Endothelial cell of umbilical vein (primary cell): ENCODE measurements around the gene LRRC41. TPM values are rescaled to one million over a fixed set of nuclear protein-coding genes. Genes with fewer than 3 reads are reported as not detected.
"Not testable (repeated sequence)": the region's sequence is repeated elsewhere in the genome, so short reads cannot be mapped to it uniquely, and the experiment has no call there.

Source experiments
- BruUV-seq: library from RNA; stranded (reverse); fragments of 400-500 nt; replicated peaks from 2 replicates; lab custom pipeline; 2021; lab: Mats Ljungman, UMichigan
- CTCF ChIA-PET: fragments of 300-600, 350-600 bp; sonication (Branson Sonifier 250); formaldehyde crosslinking; loops from one replicate; lab custom pipeline; 2021; ENCODE audit warnings: antibody characterized with exemption, inconsistent platforms; lab: Charles Lee
- POLR2A ChIA-PET: fragments of 300-600, 350-600 bp; sonication (Branson Sonifier 250); formaldehyde crosslinking; loops from one replicate; lab custom pipeline; 2021; ENCODE audit warnings: antibody characterized with exemption, inconsistent platforms; lab: Charles Lee
- DNase-seq: peaks from one replicate; pipeline ENCODE4 v3.0.0-alpha.2; 2011; ENCODE audit warnings: low read depth, low spot score
- FAIRE-seq: peaks from 2 replicates; lab custom pipeline; 2011; peaks lifted over from hg19 to GRCh38; lab: Jason Lieb, UNC
- H2AFZ ChIP-seq: 2 replicates; pipeline ENCODE4 v1.6.0; 2012; ENCODE audit warnings: low read depth, low read length, control low read depth, inconsistent platforms
- H3K27ac ChIP-seq: 2 replicates; pipeline ENCODE4 v1.5.1; 2011; ENCODE audit warnings: low read depth, mild to moderate bottlenecking, control low read depth, low read length, moderate library complexity; ENCODE audit not compliant: insufficient read depth
- H3K27me3 ChIP-seq, 2 experiments: 2 replicates each; pipeline versions ENCODE4 v1.6.0 to v1.6.1; 2011; ENCODE audit warnings: low read length in 2 of 2, mixed read lengths in 1 of 2; ENCODE audit not compliant: control insufficient read depth in 2 of 2, insufficient read depth in 2 of 2
- H3K36me3 ChIP-seq, 2 experiments: 2 replicates in 1 of 2; 3 replicates in 1 of 2; pipeline ENCODE4 v1.5.1; 2011; ENCODE audit warnings: low read length in 2 of 2, mild to moderate bottlenecking in 1 of 2, moderate library complexity in 1 of 2; ENCODE audit not compliant: control insufficient read depth in 2 of 2, insufficient read depth in 2 of 2; ENCODE audit errors: extremely low read depth in 1 of 2
- H3K4me1 ChIP-seq: 3 replicates; pipeline ENCODE4 v1.5.1; 2011; ENCODE audit warnings: mild to moderate bottlenecking, low read length; ENCODE audit not compliant: control insufficient read depth, insufficient read depth; ENCODE audit errors: extremely low read depth
- H3K4me2 ChIP-seq: 2 replicates; pipeline ENCODE4 v1.6.1; 2011; ENCODE audit warnings: low read length, control low read depth, mixed read lengths; ENCODE audit not compliant: insufficient read depth
- H3K4me3 ChIP-seq, 3 experiments: fragments of 200-600 bp in 1 of 3; sonication (generic), shearing (Covaris generic) in 1 of 3; replicated peaks in 1 of 3; 2 replicates each; pipeline ENCODE4 v1.5.1; 2011 to 2016; ENCODE audit warnings: control low read depth in 3 of 3, low read length in 3 of 3, mild to moderate bottlenecking in 2 of 3, inconsistent platforms in 1 of 3, low read depth in 1 of 3, moderate library complexity in 1 of 3; ENCODE audit not compliant: insufficient read depth in 1 of 3
- H3K79me2 ChIP-seq: 2 replicates; pipeline ENCODE4 v1.6.0; 2012; ENCODE audit warnings: low read length, inconsistent platforms; ENCODE audit not compliant: control insufficient read depth, insufficient read depth
- H3K9ac ChIP-seq: replicated peaks from 2 replicates; pipeline ENCODE3; 2011; ENCODE audit warnings: low read length, control low read depth; ENCODE audit not compliant: insufficient read depth; ENCODE audit errors: extremely low read depth
- H3K9me1 ChIP-seq: replicated peaks from 3 replicates; pipeline ENCODE4 v1.6.0; 2011; ENCODE audit warnings: mild to moderate bottlenecking, low read length; ENCODE audit not compliant: control insufficient read depth, insufficient read depth; ENCODE audit errors: extremely low read depth
- H3K9me3 ChIP-seq: replicated peaks from 2 replicates; pipeline ENCODE4 v1.5.1; 2012; ENCODE audit warnings: low read length, inconsistent platforms; ENCODE audit not compliant: control insufficient read depth, insufficient read depth
- H4K20me1 ChIP-seq: replicated peaks from 2 replicates; pipeline ENCODE3; 2011; ENCODE audit warnings: mild to moderate bottlenecking, low read length; ENCODE audit not compliant: control insufficient read depth, insufficient read depth; ENCODE audit errors: extremely low read depth
- FOS ChIP-seq: IDR thresholded peaks from 2 replicates; pipeline ENCODE4 v1.6.1; 2011; ENCODE audit warnings: mild to moderate bottlenecking, low read length, moderate library complexity, borderline replicate concordance; ENCODE audit not compliant: insufficient read depth
- GATA2 ChIP-seq: IDR thresholded peaks from 2 replicates; pipeline ENCODE4 v1.7.0; 2011; ENCODE audit warnings: low read depth, mild to moderate bottlenecking, moderate library complexity, mixed read lengths, low read length; ENCODE audit not compliant: insufficient read length, insufficient read depth
- POLR2A ChIP-seq: IDR thresholded peaks from 2 replicates; pipeline ENCODE4 v1.6.1; 2012; ENCODE audit warnings: low read depth, mild to moderate bottlenecking, control low read depth, low read length
- dilution Hi-C: fragments of 300-500 bp; cut with MboI; formaldehyde crosslinking; loops from one replicate; pipeline ENCODE4 v1.15.0; 2019; ENCODE audit warnings: low sequenced_read_pairs; ENCODE audit not compliant: extremely low pct_ligation_motif_present
- intact Hi-C: fragments of 100-400 bp; cut with micrococcal nuclease; formaldehyde crosslinking; loops from one replicate; pipeline ENCODE4 v1.10.0; 2022
- polyA plus RNA-seq, 4 experiments: library from polyadenylated mRNA; depleted of rRNA in 3 of 4; stranded (reverse) in 3 of 4; unstranded in 1 of 4; fragments of >200 nt; gene quantifications; 2 replicates each; pipeline versions ENCODE4 v1.2.1 to v1.2.3, GENCODE V29; 2011 to 2012; ENCODE audit warnings: missing spikeins in 1 of 4
- total RNA-seq: library from RNA; stranded (reverse); gene quantifications from 2 replicates; pipeline ENCODE4 v1.2.3, GENCODE V29; 2021

Gene LRRC41
- total and polyA plus RNA-seq, 2 donors (not counting 3 experiments of a cell fraction or from before 2014, with no cell fraction given) = 69.2 to 91.1 TPM

DNA sequence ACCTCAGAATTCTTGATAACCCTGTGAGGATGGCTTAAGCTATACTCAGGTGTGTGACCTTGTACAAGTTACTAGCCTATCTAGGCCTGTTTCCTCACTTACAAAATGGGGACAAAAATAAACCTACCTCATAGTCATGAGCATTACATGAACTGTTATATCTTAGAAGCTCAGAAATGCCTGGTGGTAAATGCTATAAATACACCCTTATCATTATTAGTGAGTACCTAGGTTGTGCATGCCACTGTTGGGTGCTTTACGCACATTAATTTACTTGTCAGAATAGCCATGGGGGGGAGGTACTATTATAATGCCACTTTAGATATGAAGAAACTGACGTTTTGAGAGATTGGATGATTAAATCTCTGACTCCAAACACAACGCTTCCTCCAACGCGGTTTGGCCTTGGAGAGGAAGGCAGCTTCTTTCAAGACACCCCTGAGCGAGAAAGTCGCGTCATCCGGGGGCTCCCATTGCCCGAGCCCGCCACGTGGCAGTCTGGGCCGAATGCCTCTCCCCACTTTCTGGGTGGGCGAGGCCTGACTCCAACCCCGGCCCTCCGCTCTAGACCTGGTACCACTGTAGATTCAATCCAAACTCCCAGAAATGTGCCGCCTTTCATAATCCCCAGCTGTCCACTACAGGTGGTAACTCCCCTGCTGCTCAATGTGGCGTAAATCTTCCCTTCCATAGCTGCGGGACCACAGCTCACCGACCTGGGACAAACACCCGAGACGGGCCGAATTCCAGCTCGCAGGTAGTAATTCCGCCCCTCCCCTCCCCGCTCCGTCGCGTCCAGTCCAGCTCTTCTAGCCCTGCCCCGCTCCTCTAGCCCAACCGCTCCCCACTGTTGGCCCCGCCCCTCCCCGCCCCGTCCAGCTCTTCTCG, 56.6 kb downstream of the LRRC41 start:
- Histone ChIP-seq H3K27ac (peak overlapping the region; percentile 48), H3K9ac (peak overlapping the region; percentile 89), H2AFZ (peak overlapping the region; percentile 96), H3K4me1 (peaks cover 20% of the 10 kb centered on the region), H3K9me3 (no peaks in the 10 kb centered on the region), H3K79me2 (peaks cover 14% of the 10 kb centered on the region), H3K9me1 (no peaks in the 10 kb centered on the region), H3K4me3 (peak overlapping the region; percentile 58 to 75 (median 62)), H3K27me3 (no peaks in the 10 kb centered on the region), H4K20me1 (no peaks in the 10 kb centered on the region), H3K4me2 (peak overlapping the region; percentile 85), H3K36me3 (no peaks in the 10 kb centered on the region)
- no peak for TF ChIP-seq FOS
- no peak for TF ChIP-seq POLR2A
- TF ChIP-seq GATA2 = no peak
- BruUV-seq = TSS peak; percentile 92
- DNase-seq (no peak), FAIRE-seq (peak; percentile 71)
- intact Hi-C loops = loop anchor here (1.0 to 2.0 kb wide), 4 partner anchors 56 to 560 kb away; partner anchors contain the start of genes GPBP1L1, LRRC41 and UQCRH
- dilution Hi-C loops = no loop called here
- POLR2A ChIA-PET = interaction anchor here (0.6 to 1.0 kb wide), 4 partner anchors 16 to 115 kb away, joined by 3 to 9 read pairs (median 4); partner anchors contain the start of gene PIK3R3
- CTCF ChIA-PET = interaction anchor here (0.9 to 2.7 kb wide), 10 partner anchors 12 to 213 kb away, joined by 3 to 25 read pairs (median 4); partner anchors contain the start of genes LRRC41 and UQCRH

GRCh38 chr1:46246136-46246535, 57.3 kb downstream of the LRRC41 start:
- H4K20me1 ChIP-seq, BruUV-seq, dilution Hi-C loops, H3K4me2 ChIP-seq, H3K36me3 ChIP-seq, DNase-seq, POLR2A ChIA-PET, H3K4me3 ChIP-seq, H3K9ac ChIP-seq, H3K9me3 ChIP-seq, FAIRE-seq, H3K9me1 ChIP-seq, H3K27me3 ChIP-seq, H3K27ac ChIP-seq: not testable (repeated sequence)
- Histone ChIP-seq H3K79me2 (peaks cover 14% of the 10 kb centered on the region), H3K4me1 (peaks cover 20% of the 10 kb centered on the region), H2AFZ (peak overlapping the region; percentile 96)
- intact Hi-C loops = loop anchor here (2.0 kb wide), 1 partner anchor 57 kb away; the partner anchor contains the start of genes LRRC41 and UQCRH
- CTCF ChIA-PET = interaction anchor here (0.9 to 2.7 kb wide), 9 partner anchors 12 to 212 kb away, joined by 3 to 25 read pairs (median 5); partner anchors contain the start of genes LRRC41 and UQCRH
